GM18502 (cell line): ENCODE data around the gene TBRG1.

Experiments used
- ATAC-seq: cut with Tn5 transposase; IDR thresholded peaks from one replicate; pipeline ENCODE4 v1.9.1; 2021; ENCODE audit warnings: mild to moderate bottlenecking; ENCODE audit not compliant: unreplicated experiment, poor library complexity

TBRG1 gene

GRCh38 chr11:124658501-124658900 is 35.8 kb downstream of the TBRG1 start:
- no peak for ATAC-seq

GRCh38 chr11:124658986-124659385 is 36.3 kb downstream of the TBRG1 start:
- no peak for ATAC-seq

GRCh38 chr11:124661553-124661952 is 38.9 kb downstream of the TBRG1 start:
- ATAC-seq: no peak

GRCh38 chr11:124662106-124662505 is 39.4 kb downstream of the TBRG1 start:
- ATAC-seq: no peak

- ATAC-seq: no peak
Measured at GRCh38 chr11:124663861-124664260, 41.2 kb downstream of the TBRG1 start.

GRCh38 chr11:124667601-124668000 is 44.9 kb downstream of the TBRG1 start:
- ATAC-seq: no peak

GRCh38 chr11:124669193-124669592 is 46.5 kb downstream of the TBRG1 start:
- ATAC-seq: peak; percentile 37

- ATAC-seq: peak; percentile 37
Measured at GRCh38 chr11:124670732-124671131, 48.1 kb downstream of the TBRG1 start.

GRCh38 chr11:124672536-124673215 is 50.0 kb downstream of the TBRG1 start:
- no peak for ATAC-seq

GRCh38 chr11:124673333-124674167 is 50.9 kb downstream of the TBRG1 start, which contains the start of the genes SIAE and SPA17:
Gene SIAE (minus strand): TSS chr11:124673739. CDS start chr11:124673708, 31 bp downstream.
Gene SPA17 (plus strand): TSS chr11:124673904. CDS start chr11:124675265, 1,361 bp downstream.
- ATAC-seq: peak; percentile 87

- no peak for ATAC-seq
Measured at GRCh38 chr11:124674168-124674517, 51.5 kb downstream of the TBRG1 start.

GRCh38 chr11:124674571-124674970 is 51.9 kb downstream of the TBRG1 start:
- no peak for ATAC-seq

GRCh38 chr11:124676386-124676785 is 53.7 kb downstream of the TBRG1 start:
- no peak for ATAC-seq

- no peak for ATAC-seq
Measured at GRCh38 chr11:124678416-124678815, 55.8 kb downstream of the TBRG1 start.

GRCh38 chr11:124681421-124681820 is 58.8 kb downstream of the TBRG1 start:
- no peak for ATAC-seq

- ATAC-seq: no peak
Measured at GRCh38 chr11:124682443-124682842, 59.8 kb downstream of the TBRG1 start.
